ENCODE data around the gene PAPOLA.
"Not testable (repeated sequence)": the region's sequence is repeated elsewhere in the genome, so short reads cannot be mapped to it uniquely, and the experiment has no call there.

Gene PAPOLA

GRCh38 chr14:96501740-96502620 is at the start of gene PAPOLA:
TSS of gene PAPOLA (plus strand) at chr14:96502382. CDS start at chr14:96502593, 211 bp downstream.
- H3K36me3 ChIP-seq (ENCODE audit: control insufficient read depth, insufficient read depth, low read length), result no peaks in the 10 kb centered on the region
- no peaks in the 10 kb centered on the region for H3K4me1 ChIP-seq (ENCODE audit: control insufficient read depth, insufficient read depth, low read length)
- no peaks in the 10 kb centered on the region for H3K9me3 ChIP-seq (ENCODE audit: control insufficient read depth, insufficient read depth, low read length)
- H3K4me3 ChIP-seq (ENCODE audit: low read depth, low read length), result peak within 1 kb of the TSS; percentile 95
- H3K27me3 ChIP-seq (ENCODE audit: control insufficient read depth, insufficient read depth, low read length), result no peaks in the 10 kb centered on the region
- peak within 1 kb of the TSS; percentile 93 for H3K9ac ChIP-seq (ENCODE audit: low read depth, low read length)

GRCh38 chr14:96452684-96453083 is 49.5 kb upstream of the PAPOLA start:
- H3K36me3 ChIP-seq (ENCODE audit: control insufficient read depth, insufficient read depth, low read length), result no peaks in the 10 kb centered on the region
- no peak overlapping the region for H3K4me3 ChIP-seq (ENCODE audit: low read depth, low read length)
- no peak overlapping the region for H3K9ac ChIP-seq (ENCODE audit: low read depth, low read length)
- no peaks in the 10 kb centered on the region for H3K4me1 ChIP-seq (ENCODE audit: control insufficient read depth, insufficient read depth, low read length)
- no peaks in the 10 kb centered on the region for H3K27me3 ChIP-seq (ENCODE audit: control insufficient read depth, insufficient read depth, low read length)
- no peaks in the 10 kb centered on the region for H3K9me3 ChIP-seq (ENCODE audit: control insufficient read depth, insufficient read depth, low read length)

- Histone ChIP-seq H3K9ac (ENCODE audit: low read depth, low read length) (no peak overlapping the region), H3K4me3 (ENCODE audit: low read depth, low read length) (no peak overlapping the region), H3K36me3 (ENCODE audit: control insufficient read depth, insufficient read depth, low read length) (no peaks in the 10 kb centered on the region), H3K9me3 (ENCODE audit: control insufficient read depth, insufficient read depth, low read length) (no peaks in the 10 kb centered on the region), H3K27me3 (ENCODE audit: control insufficient read depth, insufficient read depth, low read length) (no peaks in the 10 kb centered on the region), H3K4me1 (ENCODE audit: control insufficient read depth, insufficient read depth, low read length) (no peaks in the 10 kb centered on the region)
Measured at GRCh38 chr14:96455588-96455987, 46.6 kb upstream of the PAPOLA start.

- no peaks in the 10 kb centered on the region for H3K4me1 ChIP-seq (ENCODE audit: control insufficient read depth, insufficient read depth, low read length)
- no peak overlapping the region for H3K9ac ChIP-seq (ENCODE audit: low read depth, low read length)
- H3K9me3 ChIP-seq (ENCODE audit: control insufficient read depth, insufficient read depth, low read length), result no peaks in the 10 kb centered on the region
- H3K27me3 ChIP-seq (ENCODE audit: control insufficient read depth, insufficient read depth, low read length), result no peaks in the 10 kb centered on the region
- no peaks in the 10 kb centered on the region for H3K36me3 ChIP-seq (ENCODE audit: control insufficient read depth, insufficient read depth, low read length)
- H3K4me3 ChIP-seq (ENCODE audit: low read depth, low read length), result no peak overlapping the region
Measured at GRCh38 chr14:96459851-96460250, 42.3 kb upstream of the PAPOLA start.

DNA sequence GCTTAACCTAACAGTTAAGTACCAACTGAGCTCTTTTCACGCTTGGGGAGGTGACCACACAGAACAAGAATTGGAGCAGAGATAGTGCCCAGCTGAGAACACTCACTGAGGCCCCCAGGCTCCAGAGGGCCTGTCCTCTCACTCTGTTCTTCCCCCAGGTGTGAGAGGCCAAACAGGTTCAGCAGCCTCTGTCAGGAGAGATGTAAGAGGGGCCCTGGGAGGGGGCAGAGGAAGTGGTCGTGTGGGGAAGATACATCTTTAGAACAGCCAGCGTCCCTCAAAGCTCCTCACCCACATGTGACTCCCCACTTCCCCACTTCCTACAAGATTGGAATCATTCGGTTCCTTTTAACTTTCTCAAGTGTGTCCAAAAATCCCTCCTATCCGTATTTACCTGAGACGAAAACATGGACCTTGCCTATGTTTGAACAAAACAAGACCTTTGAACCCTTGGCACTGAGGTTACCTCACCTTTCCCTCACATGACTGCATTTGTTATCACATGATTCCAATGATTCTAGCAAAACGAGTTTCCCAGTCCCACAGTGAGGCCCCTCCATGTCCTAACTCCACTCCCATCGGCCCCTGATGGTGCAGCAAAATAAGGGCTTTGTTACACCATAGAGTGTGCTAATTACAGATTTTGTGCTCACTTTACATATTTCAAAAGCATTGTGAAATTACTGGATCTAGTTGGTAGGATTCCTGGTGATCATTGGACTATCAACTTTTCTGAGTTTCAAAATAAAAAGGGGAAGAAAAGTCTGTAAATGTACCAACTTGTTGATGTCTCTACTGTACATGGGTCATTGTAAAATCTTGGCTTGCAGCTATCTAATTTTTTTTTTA is 40.0 kb upstream of the PAPOLA start:
- Histone ChIP-seq H3K9me3 (ENCODE audit: control insufficient read depth, insufficient read depth, low read length) (no peaks in the 10 kb centered on the region), H3K27me3 (ENCODE audit: control insufficient read depth, insufficient read depth, low read length) (no peaks in the 10 kb centered on the region), H3K4me3 (ENCODE audit: low read depth, low read length) (no peak overlapping the region), H3K9ac (ENCODE audit: low read depth, low read length) (no peak overlapping the region), H3K4me1 (ENCODE audit: control insufficient read depth, insufficient read depth, low read length) (no peaks in the 10 kb centered on the region), H3K36me3 (ENCODE audit: control insufficient read depth, insufficient read depth, low read length) (no peaks in the 10 kb centered on the region)

DNA sequence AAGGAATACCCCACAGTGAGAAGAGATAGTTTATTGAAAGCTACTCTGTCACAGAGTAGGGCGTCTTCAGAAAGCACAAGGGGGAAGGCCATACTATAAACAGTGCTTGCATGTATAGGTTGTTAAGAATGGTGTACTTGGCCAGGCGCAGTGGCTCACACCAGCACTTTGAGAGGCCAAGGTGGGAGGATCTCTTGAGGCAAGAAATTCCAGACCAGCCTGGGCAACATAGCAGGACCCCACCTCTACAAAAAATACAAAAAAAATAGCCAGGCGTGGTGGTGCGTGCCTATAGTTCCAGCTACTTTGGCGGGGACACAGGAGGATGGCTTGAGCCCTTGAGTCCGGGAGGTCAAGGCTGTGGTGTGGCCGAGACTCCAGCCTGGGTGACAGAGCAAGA is 38.0 kb upstream of the PAPOLA start:
- H3K9me3 ChIP-seq (ENCODE audit: control insufficient read depth, insufficient read depth, low read length), result no peaks in the 10 kb centered on the region
- no peaks in the 10 kb centered on the region for H3K27me3 ChIP-seq (ENCODE audit: control insufficient read depth, insufficient read depth, low read length)
- no peaks in the 10 kb centered on the region for H3K36me3 ChIP-seq (ENCODE audit: control insufficient read depth, insufficient read depth, low read length)

DNA sequence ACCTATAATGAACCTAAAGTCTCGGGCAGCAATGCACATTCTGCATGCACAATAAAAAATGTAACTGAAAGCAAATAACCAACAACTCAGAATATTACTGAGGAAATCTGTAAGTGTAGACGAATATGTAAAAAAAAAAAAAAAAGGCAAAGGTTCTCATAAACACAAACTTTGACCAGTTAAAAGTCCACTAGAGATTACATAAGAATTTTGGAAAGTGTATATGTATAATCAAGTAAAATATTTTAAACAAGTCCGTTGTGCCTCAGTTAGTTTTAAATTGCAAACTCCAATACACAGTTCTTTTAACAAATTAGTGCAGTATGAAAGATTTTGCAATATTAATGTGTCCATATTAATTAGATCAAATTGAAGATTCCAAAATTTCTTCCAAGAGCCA is 35.3 kb upstream of the PAPOLA start:
- Histone ChIP-seq H3K4me3 (ENCODE audit: low read depth, low read length) (no peak overlapping the region), H3K9ac (ENCODE audit: low read depth, low read length) (no peak overlapping the region), H3K4me1 (ENCODE audit: control insufficient read depth, insufficient read depth, low read length) (no peaks in the 10 kb centered on the region), H3K9me3 (ENCODE audit: control insufficient read depth, insufficient read depth, low read length) (no peaks in the 10 kb centered on the region), H3K36me3 (ENCODE audit: control insufficient read depth, insufficient read depth, low read length) (no peaks in the 10 kb centered on the region), H3K27me3 (ENCODE audit: control insufficient read depth, insufficient read depth, low read length) (no peaks in the 10 kb centered on the region)

More for the DNA sequence above, 38.0 kb upstream of the PAPOLA start:
- Histone ChIP-seq H3K4me1 (ENCODE audit: control insufficient read depth, insufficient read depth, low read length) (no peaks in the 10 kb centered on the region), H3K4me3 (ENCODE audit: low read depth, low read length) (no peak overlapping the region), H3K9ac (ENCODE audit: low read depth, low read length) (no peak overlapping the region)

DNA sequence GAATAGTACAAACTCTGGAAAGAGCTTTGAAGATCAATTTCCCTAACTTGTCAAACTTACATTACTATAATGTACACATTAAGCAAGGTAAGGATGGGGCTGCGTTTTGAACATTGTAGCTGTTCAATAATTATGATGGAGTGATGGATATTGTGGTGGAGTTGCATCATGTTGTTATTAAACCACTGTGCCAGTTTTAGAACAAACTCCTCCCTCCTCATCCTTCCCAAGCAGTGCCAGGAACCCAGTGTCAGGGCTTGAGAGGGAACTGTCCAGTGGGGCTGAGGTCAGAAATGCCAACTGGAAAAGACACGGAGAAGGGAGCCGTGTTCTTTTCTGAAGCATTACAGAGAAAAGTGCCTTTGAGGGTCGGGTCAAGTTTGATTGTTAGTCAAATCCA is 31.9 kb upstream of the PAPOLA start:
- Histone ChIP-seq H3K9ac (ENCODE audit: low read depth, low read length) (no peak overlapping the region), H3K27me3 (ENCODE audit: control insufficient read depth, insufficient read depth, low read length) (no peaks in the 10 kb centered on the region), H3K4me3 (ENCODE audit: low read depth, low read length) (no peak overlapping the region), H3K9me3 (ENCODE audit: control insufficient read depth, insufficient read depth, low read length) (no peaks in the 10 kb centered on the region), H3K4me1 (ENCODE audit: control insufficient read depth, insufficient read depth, low read length) (no peaks in the 10 kb centered on the region), H3K36me3 (ENCODE audit: control insufficient read depth, insufficient read depth, low read length) (no peaks in the 10 kb centered on the region)

- H3K4me1 ChIP-seq (ENCODE audit: control insufficient read depth, insufficient read depth, low read length); H3K4me3 ChIP-seq (ENCODE audit: low read depth, low read length): not testable (repeated sequence)
Measured at GRCh38 chr14:96470967-96471366, 31.2 kb upstream of the PAPOLA start.

DNA sequence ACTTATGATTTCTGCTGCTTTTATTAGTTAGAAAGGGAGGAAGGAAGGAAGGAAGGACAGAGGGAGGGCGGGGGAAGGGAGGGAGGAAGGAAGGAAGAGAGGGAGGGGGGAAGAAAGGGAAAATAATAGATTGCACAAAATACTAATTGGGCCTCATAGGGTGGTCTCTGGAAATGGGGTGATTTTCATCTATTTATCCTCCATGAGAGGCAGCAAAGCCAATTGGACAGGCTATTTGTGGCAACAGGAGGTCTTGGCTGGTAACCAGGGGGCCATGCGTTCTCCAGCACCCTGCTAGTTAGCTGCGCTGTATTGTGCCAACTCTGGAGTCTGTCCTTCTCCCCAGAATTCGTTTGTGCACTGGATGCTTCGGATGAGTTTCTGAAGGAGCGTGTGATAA is 24.1 kb upstream of the PAPOLA start:
- no peaks in the 10 kb centered on the region for H3K36me3 ChIP-seq (ENCODE audit: control insufficient read depth, insufficient read depth, low read length)
- no peak overlapping the region for H3K9ac ChIP-seq (ENCODE audit: low read depth, low read length)
- no peaks in the 10 kb centered on the region for H3K9me3 ChIP-seq (ENCODE audit: control insufficient read depth, insufficient read depth, low read length)
- no peak overlapping the region for H3K4me3 ChIP-seq (ENCODE audit: low read depth, low read length)
- H3K27me3 ChIP-seq (ENCODE audit: control insufficient read depth, insufficient read depth, low read length), result no peaks in the 10 kb centered on the region
- H3K4me1 ChIP-seq (ENCODE audit: control insufficient read depth, insufficient read depth, low read length), result no peaks in the 10 kb centered on the region

More at GRCh38 chr14:96470967-96471366, 31.2 kb upstream of the PAPOLA start:
- H3K36me3 ChIP-seq (ENCODE audit: control insufficient read depth, insufficient read depth, low read length); H3K27me3 ChIP-seq (ENCODE audit: control insufficient read depth, insufficient read depth, low read length); H3K9me3 ChIP-seq (ENCODE audit: control insufficient read depth, insufficient read depth, low read length); H3K9ac ChIP-seq (ENCODE audit: low read depth, low read length): not testable (repeated sequence)

DNA sequence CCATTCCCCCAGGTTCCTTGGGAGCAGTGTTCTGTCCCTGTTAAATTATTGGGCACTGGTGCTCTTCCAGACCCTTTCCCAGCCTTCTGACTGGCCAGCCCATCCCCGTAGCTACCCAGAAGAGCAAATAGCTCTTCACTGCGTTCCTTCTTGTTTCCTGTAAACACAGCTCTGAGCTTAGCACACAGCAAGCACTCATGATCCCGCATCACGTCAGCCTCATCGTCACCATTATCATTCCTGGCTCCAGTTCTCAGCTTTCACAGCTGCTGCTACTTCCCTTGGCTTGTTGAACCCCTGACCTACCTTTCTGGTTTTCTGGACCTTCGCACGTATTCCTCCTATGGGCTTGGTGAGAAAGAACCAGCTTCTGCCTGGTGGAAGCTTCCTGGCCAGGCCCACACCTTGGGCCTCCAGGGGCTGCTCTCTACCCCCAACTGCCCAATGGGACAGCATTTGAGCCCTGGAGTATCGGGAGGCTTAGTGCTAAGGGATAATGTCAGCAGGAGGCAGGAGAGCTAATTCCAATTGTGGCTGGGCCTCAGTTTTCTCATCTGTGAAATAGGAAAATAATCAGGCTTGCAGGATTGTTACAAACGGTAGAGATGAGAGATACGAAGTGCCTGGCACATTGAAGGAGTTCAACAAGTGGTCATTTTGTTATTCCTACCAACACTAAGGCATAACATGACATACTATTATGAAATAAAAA is 22.6 kb upstream of the PAPOLA start:
- no peaks in the 10 kb centered on the region for H3K4me1 ChIP-seq (ENCODE audit: control insufficient read depth, insufficient read depth, low read length)
- no peak overlapping the region for H3K4me3 ChIP-seq (ENCODE audit: low read depth, low read length)

More for the DNA sequence above, 22.6 kb upstream of the PAPOLA start:
- Histone ChIP-seq H3K9me3 (ENCODE audit: control insufficient read depth, insufficient read depth, low read length) (no peaks in the 10 kb centered on the region), H3K9ac (ENCODE audit: low read depth, low read length) (no peak overlapping the region), H3K27me3 (ENCODE audit: control insufficient read depth, insufficient read depth, low read length) (no peaks in the 10 kb centered on the region), H3K36me3 (ENCODE audit: control insufficient read depth, insufficient read depth, low read length) (no peaks in the 10 kb centered on the region)
